HepG2 (cell line): ENCODE results near the gene VSTM2A. TPM values are rescaled to one million over a fixed set of nuclear protein-coding genes. Genes with fewer than 3 reads are reported as not detected.

Source experiments
- ATAC-seq: fragments of 200-7000 bp; cut with Tn5 transposase; 3 replicates; pipeline ENCODE4 v1.9.1; 2020; ENCODE audit warnings: mild to moderate bottlenecking, moderate library complexity
- BruUV-seq: library from RNA; stranded (reverse); fragments of 400-500 nt; replicated peaks from 2 replicates; lab custom pipeline; 2021; lab: Mats Ljungman, UMichigan
- CTCF ChIA-PET: fragments of 300-600 bp; formaldehyde crosslinking; extraction: SDS; loops from one replicate; lab custom pipeline; 2021; ENCODE audit warnings: low total read pairs, inconsistent platforms, low intra/inter-chr PET ratio; lab: Yijun Ruan, JAX
- POLR2A ChIA-PET: fragments of 350-600 bp; sonication (Branson Sonifier 250); formaldehyde crosslinking; loops from one replicate; lab custom pipeline; 2020; ENCODE audit warnings: antibody characterized with exemption, inconsistent platforms; lab: Yijun Ruan, JAX
- DNase-seq: peaks from one replicate; pipeline ENCODE4 v3.0.0-alpha.2; 2015; ENCODE audit warnings: low spot score
- FAIRE-seq: peaks from 3 replicates; lab custom pipeline; 2011; peaks lifted over from hg19 to GRCh38; lab: Jason Lieb, UNC
- H2AFZ ChIP-seq: one replicate; pipeline ENCODE4 v1.6.1; 2011; ENCODE audit warnings: low read length, inconsistent platforms
- H3K27ac ChIP-seq: fragments of 300-600 bp; 3 replicates; pipeline ENCODE4 v1.8.0; 2011; ENCODE audit warnings: mixed run types, mild to moderate bottlenecking, mixed read lengths, low read length, inconsistent platforms; ENCODE audit not compliant: insufficient read depth; ENCODE audit errors: extremely low read length
- H3K27me3 ChIP-seq, 2 experiments: fragments of 200-600 bp in 1 of 2; 2 replicates in 1 of 2; 3 replicates in 1 of 2; pipeline versions ENCODE4 v1.6.0 to v1.8.0; 2011; ENCODE audit warnings: low read length in 2 of 2, mild to moderate bottlenecking in 2 of 2, moderate library complexity in 2 of 2, inconsistent platforms in 1 of 2; ENCODE audit not compliant: insufficient read depth in 2 of 2, control insufficient read depth in 1 of 2
- H3K36me3 ChIP-seq, 2 experiments: fragments of 200-600 bp in 1 of 2; replicated peaks in 1 of 2; 2 replicates in 1 of 2; 3 replicates in 1 of 2; pipeline versions ENCODE4 v1.5.1 to v1.8.0; 2011; ENCODE audit warnings: low read length in 2 of 2, inconsistent platforms in 1 of 2; ENCODE audit not compliant: insufficient read depth in 2 of 2, control insufficient read depth in 1 of 2
- H3K4me1 ChIP-seq: 2 replicates; pipeline ENCODE4 v1.5.1; 2012; ENCODE audit warnings: low read length, inconsistent platforms; ENCODE audit not compliant: insufficient read depth
- H3K4me2 ChIP-seq: 2 replicates; pipeline ENCODE4 v1.6.0; 2011; ENCODE audit warnings: low read depth, low read length, inconsistent platforms
- H3K4me3 ChIP-seq, 3 experiments: fragments of 200-600 bp in 1 of 3; sonication (generic), shearing (Covaris generic) in 1 of 3; replicated peaks in 1 of 3; 2 replicates each; pipeline ENCODE4 v1.5.1; 2011 to 2016; ENCODE audit warnings: low read length in 3 of 3, inconsistent platforms in 2 of 3, low read depth in 2 of 3, mild to moderate bottlenecking in 2 of 3, control low read depth in 1 of 3, mixed read lengths in 1 of 3; ENCODE audit not compliant: insufficient read depth in 1 of 3
- H3K79me2 ChIP-seq: one replicate; pipeline ENCODE4 v1.6.1; 2011; ENCODE audit warnings: low read length, inconsistent platforms; ENCODE audit not compliant: insufficient read depth
- H3K9ac ChIP-seq: 2 replicates; pipeline ENCODE4 v1.6.0; 2011; ENCODE audit warnings: mild to moderate bottlenecking, low read depth, low read length, inconsistent platforms; ENCODE audit not compliant: insufficient read depth
- H3K9me3 ChIP-seq: 2 replicates; pipeline ENCODE4 v1.5.1; 2012; ENCODE audit warnings: mild to moderate bottlenecking, low read length
- H4K20me1 ChIP-seq: 2 replicates; pipeline ENCODE4 v1.6.0; 2011; ENCODE audit warnings: inconsistent platforms, mild to moderate bottlenecking, low read length, moderate library complexity; ENCODE audit not compliant: insufficient read depth
- CERS6 ChIP-seq: sonication (generic); formaldehyde crosslinking; IDR thresholded peaks from 2 replicates; pipeline ENCODE4 v1.5.0; 2020; ENCODE audit warnings: missing genetic modification reagents
- KDM5A ChIP-seq: fragments of 200-600 bp; sonication (generic); IDR thresholded peaks from 2 replicates; pipeline ENCODE4 v1.7.0; 2018; ENCODE audit warnings: antibody characterized with exemption, mild to moderate bottlenecking, low read length, borderline replicate concordance
- KLF16 ChIP-seq, 2 experiments: sonication (generic) in 1 of 2; formaldehyde crosslinking in 1 of 2; IDR thresholded peaks; 2 replicates each; pipeline versions ENCODE4 v1.6.1 to v1.8.0; 2016 to 2023; ENCODE audit warnings: missing genetic modification reagents in 2 of 2, missing compliant biosample characterization in 1 of 2
- NRL ChIP-seq: sonication (generic); formaldehyde crosslinking; IDR thresholded peaks from 2 replicates; pipeline ENCODE4 v1.5.0; 2020; ENCODE audit warnings: missing genetic modification reagents, mild to moderate bottlenecking, moderate library complexity, borderline replicate concordance
- RFXANK ChIP-seq: IDR thresholded peaks from 2 replicates; pipeline ENCODE4 v1.6.1; 2016
- TCF7L2 ChIP-seq: IDR thresholded peaks from 2 replicates; pipeline ENCODE4 v1.6.1; 2011; ENCODE audit warnings: mild to moderate bottlenecking, low read depth, low read length, moderate library complexity
- UBTF ChIP-seq: sonication (generic); formaldehyde crosslinking; IDR thresholded peaks from 2 replicates; pipeline ENCODE4 v1.4.0; 2020; ENCODE audit warnings: mild to moderate bottlenecking, missing genetic modification reagents
- YY1 ChIP-seq: IDR thresholded peaks from 2 replicates; pipeline ENCODE4 v1.6.1; 2011; ENCODE audit warnings: low read length, low read depth, moderate library complexity, mild to moderate bottlenecking; ENCODE audit not compliant: insufficient read depth, insufficient replicate concordance
- ZNF337 ChIP-seq: sonication (generic); formaldehyde crosslinking; IDR thresholded peaks from 2 replicates; pipeline ENCODE4 v1.5.1; 2020; ENCODE audit warnings: missing genetic modification reagents, low read depth, mild to moderate bottlenecking, borderline replicate concordance
- ZNF75D ChIP-seq: sonication (generic); formaldehyde crosslinking; IDR thresholded peaks from 2 replicates; pipeline ENCODE4 v1.8.1; 2023; ENCODE audit warnings: missing genetic modification reagents, mild to moderate bottlenecking, borderline replicate concordance
- ZNF768 ChIP-seq: sonication (generic); formaldehyde crosslinking; IDR thresholded peaks from 2 replicates; pipeline ENCODE4 v1.4.0; 2020; ENCODE audit warnings: missing genetic modification reagents
- ZSCAN12 ChIP-seq: sonication (generic); formaldehyde crosslinking; IDR thresholded peaks from 2 replicates; pipeline ENCODE4 v1.9.0; 2021; ENCODE audit warnings: mild to moderate bottlenecking, missing genetic modification reagents
- ZXDC ChIP-seq: sonication (generic); formaldehyde crosslinking; IDR thresholded peaks from 2 replicates; pipeline ENCODE4 v1.5.0; 2020; ENCODE audit warnings: mild to moderate bottlenecking, missing genetic modification reagents
- WGBS: methylation state at CpG from one replicate; pipeline ENCODE4 v1.1.6; 2017; ENCODE audit warnings: low lambda C conversion rate; 5-methylcytosine and 5-hydroxymethylcytosine counted together
- in situ Hi-C: cut with HindIII; loops from 2 replicates; pipeline ENCODE4 v1.10.0; 2017; ENCODE audit warnings: low pct_unique_long_range_greater_than_20kb; ENCODE audit not compliant: extremely low pct_ligation_motif_present
- intact Hi-C: fragments of 100-400 bp; cut with micrococcal nuclease; formaldehyde crosslinking; loops from one replicate; pipeline ENCODE4 v1.10.0; 2022; ENCODE audit not compliant: unreplicated experiment
- polyA plus RNA-seq, 8 experiments: library from polyadenylated mRNA; depleted of rRNA in 3 of 8; stranded (reverse) in 7 of 8; unstranded in 1 of 8; fragments of >200 nt; fragmentation: Illumina TruSeq in 4 of 8; extraction: Trizol in 4 of 8; gene quantifications; 2 replicates each; pipeline versions ENCODE4 v1.2.1 to v1.2.3, GENCODE V29; 2011 to 2016; ENCODE audit warnings: low read depth in 4 of 8, missing spikeins in 1 of 8, mixed read lengths in 1 of 8; ENCODE audit not compliant: insufficient read depth in 1 of 8
- total RNA-seq, 5 experiments: library from RNA; depleted of rRNA; stranded (reverse); fragments of >200 nt; fragmentation: Illumina TruSeq; extraction: Trizol; gene quantifications; 2 replicates each; pipeline ENCODE4 v1.2.3, GENCODE V29; 2016; ENCODE audit warnings: low read depth in 1 of 5

Gene VSTM2A
- total and polyA plus RNA-seq, 2 of the 13 experiments (the other 11 are each of a cell fraction or from before 2014, with no cell fraction given), result not detected

- FAIRE-seq (no peak), ATAC-seq (peak; percentile 95), DNase-seq (peak; percentile 20)
- no peak overlapping the region for H3K9ac ChIP-seq
- no peaks in the 10 kb centered on the region for H3K9me3 ChIP-seq
- POLR2A ChIA-PET, result no interaction called here
- H2AFZ ChIP-seq, result no peak overlapping the region
- no peaks in the 10 kb centered on the region for H4K20me1 ChIP-seq
- no peaks in the 10 kb centered on the region for H3K36me3 ChIP-seq
- CTCF ChIA-PET, result no interaction called here
- intact Hi-C loops (loop anchor here (1.0 kb wide), 1 partner anchor 118 kb away; no protein-coding TSS in a partner anchor), in situ Hi-C loops (loop anchor here (5.0 kb wide), 1 partner anchor 116 kb away; no protein-coding TSS in a partner anchor)
- H3K4me1 ChIP-seq, result no peaks in the 10 kb centered on the region
- no peak overlapping the region for H3K27ac ChIP-seq
- BruUV-seq, result no TSS peak
- no peaks in the 10 kb centered on the region for H3K79me2 ChIP-seq
- WGBS, result 16% methylated on average over 20 of the region's 80 CpGs
- H3K27me3 ChIP-seq, result peaks cover 0 to 41% of the 10 kb centered on the region in 2 experiments; a peak in 4 of 5 replicates
- peak overlapping the region in 1 of 3 experiments; percentile 50; a peak in 2 of 6 replicates for H3K4me3 ChIP-seq
- H3K4me2 ChIP-seq, result peak overlapping the region; percentile 66
- no peak for TF ChIP-seq TCF7L2
- TF ChIP-seq ZNF75D (CRISPR knock-in tag), result no peak
- TF ChIP-seq YY1, result no peak
- no peak for TF ChIP-seq ZSCAN12 (CRISPR knock-in tag)
- no peak for TF ChIP-seq NRL
- TF ChIP-seq ZNF768, result peak; percentile 73; the same call in 1 of the 2 replicates
- no peak for TF ChIP-seq CERS6
- peak; percentile 80 for TF ChIP-seq UBTF (CRISPR knock-in tag)
- no peak for TF ChIP-seq KDM5A
- TF ChIP-seq ZXDC (CRISPR knock-in tag), result no peak
- TF ChIP-seq RFXANK (CRISPR knock-in tag), result no peak
- TF ChIP-seq KLF16 (CRISPR knock-in tag; IDR thresholded peaks at IDR 0.05), result no peak
- TF ChIP-seq ZNF337, result no peak
Observed at GRCh38 chr7:54546081-54546985, 4.2 kb downstream of the VSTM2A start.
